GM12875 (cell line): ENCODE measurements around the gene ARMH4.

ENCODE experiments used
- H3K4me3 ChIP-seq: one replicate; pipeline ENCODE4 v1.5.1; 2011; ENCODE audit warnings: low read depth, low read length, control low read depth
- CTCF ChIP-seq: IDR thresholded peaks from 2 replicates; pipeline ENCODE4 v1.5.1; 2011; ENCODE audit warnings: low read depth, mild to moderate bottlenecking, control low read depth, inconsistent platforms, low read length, moderate library complexity, borderline replicate concordance; ENCODE audit not compliant: insufficient read depth

ARMH4 gene

GRCh38 chr14:57987051-57987450 lies 165.0 kb downstream of the ARMH4 start:
- TF ChIP-seq CTCF, result no peak
- H3K4me3 ChIP-seq, result no peak overlapping the region

- H3K4me3 ChIP-seq, result no peak overlapping the region
- TF ChIP-seq CTCF, result no peak
Measured at GRCh38 chr14:57982804-57983634, 169.0 kb downstream of the ARMH4 start.

GRCh38 chr14:57981817-57982560 lies 170.0 kb downstream of the ARMH4 start:
- no peak overlapping the region for H3K4me3 ChIP-seq
- no peak for TF ChIP-seq CTCF

GRCh38 chr14:57979376-57980048 lies 172.5 kb downstream of the ARMH4 start:
- no peak overlapping the region for H3K4me3 ChIP-seq
- TF ChIP-seq CTCF, result no peak

GRCh38 chr14:57976701-57977100 lies 175.3 kb downstream of the ARMH4 start:
- no peak for TF ChIP-seq CTCF
- no peak overlapping the region for H3K4me3 ChIP-seq

GRCh38 chr14:57974896-57975295 lies 177.1 kb downstream of the ARMH4 start:
- H3K4me3 ChIP-seq, result no peak overlapping the region
- no peak for TF ChIP-seq CTCF
